B cell (primary cell): ENCODE measurements around the gene SSUH2. TPM values are rescaled to one million over a fixed set of nuclear protein-coding genes. Genes with fewer than 3 reads are reported as not detected.

Experiments
- ATAC-seq: fragments of 200-7000 bp; cut with Tn5 transposase; one replicate; pipeline ENCODE4 v1.10.0; 2021; ENCODE audit warnings: low read depth, mild to moderate bottlenecking, moderate number of reproducible peaks, moderate library complexity
- CTCF ChIA-PET: fragments of 350-600 bp; sonication (Branson Sonifier 250); formaldehyde crosslinking; loops from one replicate; lab custom pipeline; 2021; ENCODE audit warnings: antibody characterized with exemption, inconsistent platforms; lab: Charles Lee
- POLR2A ChIA-PET: fragments of 350-600 bp; sonication (Branson Sonifier 250); formaldehyde crosslinking; loops from one replicate; lab custom pipeline; 2021; ENCODE audit warnings: antibody characterized with exemption; lab: Charles Lee
- DNase-seq: peaks from one replicate; pipeline ENCODE4 v3.0.0; 2013
- H2AFZ ChIP-seq: 2 replicates; pipeline ENCODE4 v1.6.1; 2012; ENCODE audit warnings: mild to moderate bottlenecking, low read depth, low read length; ENCODE audit not compliant: insufficient read depth, poor library complexity, severe bottlenecking
- H3K27ac ChIP-seq, 2 donors: 1 replicate in 1 of 2; 2 replicates in 1 of 2; pipeline ENCODE4 v1.5.1; 2012 to 2013; ENCODE audit warnings: low read length in 2 of 2, mild to moderate bottlenecking in 2 of 2, moderate library complexity in 1 of 2
- H3K27me3 ChIP-seq, 4 experiments: fragments of 200-600 bp in 1 of 4; sonication (generic) in 1 of 4; replicated peaks in 1 of 4; 1 replicate in 2 of 4; 2 replicates in 2 of 4; pipeline versions ENCODE4 v1.6.1 to v1.7.0; 2013 to 2016; ENCODE audit warnings: low read length in 3 of 4, mild to moderate bottlenecking in 2 of 4, mixed read lengths in 1 of 4, moderate library complexity in 1 of 4; ENCODE audit not compliant: insufficient read depth in 4 of 4, control insufficient read depth in 3 of 4; ENCODE audit errors: control extremely low read depth in 1 of 4
- H3K36me3 ChIP-seq, 2 experiments: replicated peaks in 1 of 2; 1 replicate in 1 of 2; 2 replicates in 1 of 2; pipeline versions ENCODE4 v1.6.1 to v1.7.1; 2013; ENCODE audit warnings: low read length in 1 of 2; ENCODE audit not compliant: insufficient read depth in 2 of 2, control insufficient read depth in 1 of 2; ENCODE audit errors: control extremely low read depth in 1 of 2, extremely low read depth in 1 of 2
- H3K4me1 ChIP-seq, 2 donors: fragments of 200-600 bp in 1 of 2; sonication (generic) in 1 of 2; 1 replicate in 1 of 2; 2 replicates in 1 of 2; pipeline versions ENCODE4 v1.5.1 to v1.6.1; 2013 to 2017; ENCODE audit warnings: low read length in 2 of 2; ENCODE audit not compliant: control insufficient read depth in 2 of 2, insufficient read depth in 2 of 2
- H3K4me2 ChIP-seq: replicated peaks from 2 replicates; pipeline ENCODE3; 2012; ENCODE audit warnings: mild to moderate bottlenecking, low read depth, low read length; ENCODE audit not compliant: poor library complexity, severe bottlenecking
- H3K4me3 ChIP-seq, 5 experiments: fragments of 200-600 bp in 1 of 5; sonication (generic) in 1 of 5; 1 replicate in 3 of 5; 2 replicates in 2 of 5; pipeline versions ENCODE4 v1.5.1 to v1.7.0; 2011 to 2016; ENCODE audit warnings: low read length in 4 of 5, mild to moderate bottlenecking in 4 of 5, low read depth in 2 of 5, control low read depth in 1 of 5, moderate library complexity in 1 of 5; ENCODE audit not compliant: insufficient read depth in 1 of 5; ENCODE audit errors: control extremely low read depth in 1 of 5, extremely low read depth in 1 of 5
- H3K79me2 ChIP-seq: fragments of 200-600 bp; sonication (generic); one replicate; pipeline ENCODE4 v1.6.0; 2016; ENCODE audit warnings: low read length; ENCODE audit not compliant: control insufficient read depth, insufficient read depth
- H3K9ac ChIP-seq: fragments of 200-600 bp; sonication (generic); 2 replicates; pipeline ENCODE4 v1.6.1; 2017; ENCODE audit warnings: mild to moderate bottlenecking, low read length, moderate library complexity
- H3K9me3 ChIP-seq, 3 donors: one replicate each; pipeline versions ENCODE4 v1.6.1 to v1.7.1; 2013; ENCODE audit warnings: low read length in 2 of 3; ENCODE audit not compliant: control insufficient read depth in 2 of 3, insufficient read depth in 1 of 3; ENCODE audit errors: control extremely low read depth in 1 of 3
- H4K20me1 ChIP-seq: 2 replicates; pipeline ENCODE4 v1.6.0; 2012; ENCODE audit warnings: mild to moderate bottlenecking, low read length; ENCODE audit not compliant: insufficient read depth, control insufficient read depth, poor library complexity, severe bottlenecking
- H3K27ac Mint-ChIP-seq: one replicate; pipeline ENCODE4 v1.8.0; 2021; ENCODE audit warnings: mixed read lengths
- H3K27me3 Mint-ChIP-seq: one replicate; pipeline ENCODE4 v1.8.0; 2021; ENCODE audit warnings: mixed read lengths
- H3K4me1 Mint-ChIP-seq: one replicate; pipeline ENCODE4 v1.8.0; 2021; ENCODE audit warnings: mixed read lengths
- H3K4me3 Mint-ChIP-seq: one replicate; pipeline ENCODE4 v1.8.0; 2021; ENCODE audit warnings: mixed read lengths
- H3K9me3 Mint-ChIP-seq: one replicate; pipeline ENCODE4 v1.8.0; 2022; ENCODE audit warnings: mixed read lengths; ENCODE audit not compliant: insufficient read depth
- EZH2 ChIP-seq: IDR thresholded peaks from 2 replicates; pipeline ENCODE4 v1.6.1; 2012; ENCODE audit warnings: borderline replicate concordance, low read depth, mild to moderate bottlenecking, moderate library complexity, low read length; ENCODE audit not compliant: insufficient read depth, poor library complexity, severe bottlenecking
- WGBS: methylation state at CpG from one replicate; pipeline ENCODE4 v1.1.5; 2013; ENCODE audit warnings: missing lambda C conversion rate; ENCODE audit not compliant: insufficient coverage; 5-methylcytosine and 5-hydroxymethylcytosine counted together
- intact Hi-C: fragments of 100-400 bp; cut with micrococcal nuclease; formaldehyde crosslinking; loops from one replicate; pipeline ENCODE4 v1.10.0; 2022
- polyA plus RNA-seq: library from polyadenylated mRNA; depleted of rRNA; stranded (reverse); fragments of >200 nt; gene quantifications from 2 replicates; pipeline ENCODE4 v1.2.3, GENCODE V29; 2012
- total RNA-seq, 2 donors: library from RNA; stranded (reverse); fragments of 120-200 nt in 1 of 2; gene quantifications; 1 replicate in 1 of 2; 2 replicates in 1 of 2; pipeline versions ENCODE4 v1.2.3 to v1.2.4, GENCODE V29; 2013 to 2022
- TF ChIP-seq, protein P1 (sequence below): fragments of 200-600 bp; IDR thresholded peaks from one replicate; pipeline ENCODE4 v1.8.0; 2022; ENCODE audit warnings: antibody characterized with exemption, mild to moderate bottlenecking

The SSUH2 gene
- total and polyA plus RNA-seq, 2 donors (not counting 1 experiment from before 2014, with no cell fraction given), result not detected

- Mint-ChIP-seq H3K27me3 (peaks cover 18% of the 10 kb centered on the region), H3K4me1 (no peaks in the 10 kb centered on the region), H3K4me3 (no peak overlapping the region), H3K9me3 (no peaks in the 10 kb centered on the region), H3K27ac (no peak overlapping the region)
- POLR2A ChIA-PET, result no interaction called here
- H3K27ac ChIP-seq, result no peak overlapping the region
- no peaks in the 10 kb centered on the region for H3K36me3 ChIP-seq
- no peak for ATAC-seq
- no peak overlapping the region for H3K4me2 ChIP-seq
- DNase-seq, result no peak
- no peaks in the 10 kb centered on the region for H3K9me3 ChIP-seq
- H3K79me2 ChIP-seq, result no peaks in the 10 kb centered on the region
- intact Hi-C loops, result no loop called here
- no peaks in the 10 kb centered on the region for H3K4me1 ChIP-seq
- TF ChIP-seq EZH2, result no peak
- TF ChIP-seq, protein P1, sequence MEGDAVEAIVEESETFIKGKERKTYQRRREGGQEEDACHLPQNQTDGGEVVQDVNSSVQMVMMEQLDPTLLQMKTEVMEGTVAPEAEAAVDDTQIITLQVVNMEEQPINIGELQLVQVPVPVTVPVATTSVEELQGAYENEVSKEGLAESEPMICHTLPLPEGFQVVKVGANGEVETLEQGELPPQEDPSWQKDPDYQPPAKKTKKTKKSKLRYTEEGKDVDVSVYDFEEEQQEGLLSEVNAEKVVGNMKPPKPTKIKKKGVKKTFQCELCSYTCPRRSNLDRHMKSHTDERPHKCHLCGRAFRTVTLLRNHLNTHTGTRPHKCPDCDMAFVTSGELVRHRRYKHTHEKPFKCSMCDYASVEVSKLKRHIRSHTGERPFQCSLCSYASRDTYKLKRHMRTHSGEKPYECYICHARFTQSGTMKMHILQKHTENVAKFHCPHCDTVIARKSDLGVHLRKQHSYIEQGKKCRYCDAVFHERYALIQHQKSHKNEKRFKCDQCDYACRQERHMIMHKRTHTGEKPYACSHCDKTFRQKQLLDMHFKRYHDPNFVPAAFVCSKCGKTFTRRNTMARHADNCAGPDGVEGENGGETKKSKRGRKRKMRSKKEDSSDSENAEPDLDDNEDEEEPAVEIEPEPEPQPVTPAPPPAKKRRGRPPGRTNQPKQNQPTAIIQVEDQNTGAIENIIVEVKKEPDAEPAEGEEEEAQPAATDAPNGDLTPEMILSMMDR, result no peak
- WGBS, result 96% methylated on average over 7 of the region's 7 CpGs
- H3K27me3 ChIP-seq, result peaks cover 0 to 2% (median 0%) of the 10 kb centered on the region in 4 experiments
- no peaks in the 10 kb centered on the region for H4K20me1 ChIP-seq
- no peak overlapping the region for H2AFZ ChIP-seq
- H3K4me3 ChIP-seq, result no peak overlapping the region
- H3K9ac ChIP-seq, result no peak overlapping the region
- CTCF ChIA-PET, result no interaction called here
These were observed 3.1 kb downstream of the SSUH2 start for GRCh38 chr3:8641472-8641871.

- Histone ChIP-seq H3K36me3 (no peaks in the 10 kb centered on the region), H3K27me3 (peaks cover 0 to 2% (median 0%) of the 10 kb centered on the region in 4 experiments), H3K4me2 (no peak overlapping the region), H3K27ac (no peak overlapping the region), H3K9ac (no peak overlapping the region), H2AFZ (no peak overlapping the region), H3K4me1 (no peaks in the 10 kb centered on the region), H3K4me3 (no peak overlapping the region), H3K9me3 (peaks cover 0 to 8% (median 0%) of the 10 kb centered on the region in 3 donors), H4K20me1 (no peaks in the 10 kb centered on the region), H3K79me2 (no peaks in the 10 kb centered on the region)
- H3K9me3 Mint-ChIP-seq, result no peaks in the 10 kb centered on the region
- ATAC-seq (no peak), DNase-seq (no peak)
- no peak overlapping the region for H3K4me3 Mint-ChIP-seq
- TF ChIP-seq EZH2, result no peak
- TF ChIP-seq, protein P1, result no peak
- H3K27me3 Mint-ChIP-seq, result peaks cover 18% of the 10 kb centered on the region
- ChIA-PET POLR2A (no interaction called here), CTCF (no interaction called here)
- H3K4me1 Mint-ChIP-seq, result no peaks in the 10 kb centered on the region
- intact Hi-C loops, result no loop called here
- WGBS, result 92% methylated on average over 1 of the region's 1 CpG
- H3K27ac Mint-ChIP-seq, result no peak overlapping the region
These were observed 4.4 kb downstream of the SSUH2 start for GRCh38 chr3:8640223-8640622.
